ES-I3 (cell line): ENCODE data around the gene EBLN2.
"Not testable (repeated sequence)": the region's sequence is repeated elsewhere in the genome, so short reads cannot be mapped to it uniquely, and the experiment has no call there.

Experiments
- H3K36me3 ChIP-seq: 2 replicates; pipeline ENCODE4 v1.6.1; 2013; ENCODE audit warnings: mild to moderate bottlenecking, low read length, control low read depth, moderate library complexity; ENCODE audit not compliant: insufficient read depth
- H3K4me1 ChIP-seq: 2 replicates; pipeline ENCODE4 v1.6.1; 2013; ENCODE audit warnings: mild to moderate bottlenecking, control low read depth, low read length; ENCODE audit not compliant: insufficient read depth
- H3K9ac ChIP-seq: 2 replicates; pipeline ENCODE4 v1.6.1; 2013; ENCODE audit warnings: low read depth, mild to moderate bottlenecking, low read length, moderate library complexity
- H3K9me3 ChIP-seq: 2 replicates; pipeline ENCODE4 v1.6.1; 2013; ENCODE audit warnings: mild to moderate bottlenecking, low read length, moderate library complexity; ENCODE audit not compliant: control insufficient read depth, insufficient read depth

The EBLN2 gene

GRCh38 chr3:73045391-73045790, 16.1 kb upstream of the EBLN2 start:
- Histone ChIP-seq H3K9ac (no peak overlapping the region), H3K36me3 (no peaks in the 10 kb centered on the region), H3K9me3 (no peaks in the 10 kb centered on the region), H3K4me1 (peaks cover 20% of the 10 kb centered on the region)

- H3K36me3 ChIP-seq, result peaks cover 2% of the 10 kb centered on the region; the same call in 1 of the 2 replicates
Measured at GRCh38 chr3:73046195-73046594, 15.3 kb upstream of the EBLN2 start.

GRCh38 chr3:73049319-73049718, 12.1 kb upstream of the EBLN2 start:
- no peak overlapping the region for H3K9ac ChIP-seq
- peaks cover 3% of the 10 kb centered on the region for H3K36me3 ChIP-seq
- H3K9me3 ChIP-seq, result no peaks in the 10 kb centered on the region
- peaks cover 12% of the 10 kb centered on the region for H3K4me1 ChIP-seq

More at GRCh38 chr3:73046195-73046594, 15.3 kb upstream of the EBLN2 start:
- no peak overlapping the region for H3K9ac ChIP-seq
- H3K9me3 ChIP-seq, result no peaks in the 10 kb centered on the region
- peaks cover 20% of the 10 kb centered on the region for H3K4me1 ChIP-seq

GRCh38 chr3:73052857-73053256, 8.6 kb upstream of the EBLN2 start:
- Histone ChIP-seq H3K4me1 (no peaks in the 10 kb centered on the region), H3K9ac (no peak overlapping the region), H3K36me3 (peaks cover 3% of the 10 kb centered on the region), H3K9me3 (no peaks in the 10 kb centered on the region)

- Histone ChIP-seq H3K4me1 (no peaks in the 10 kb centered on the region), H3K36me3 (peaks cover 3% of the 10 kb centered on the region), H3K9ac (no peak overlapping the region), H3K9me3 (no peaks in the 10 kb centered on the region)
Measured at GRCh38 chr3:73055583-73055982, 5.9 kb upstream of the EBLN2 start.

- Histone ChIP-seq H3K4me1 (no peaks in the 10 kb centered on the region), H3K9me3 (no peaks in the 10 kb centered on the region), H3K36me3 (peaks cover under 1% of the 10 kb centered on the region), H3K9ac (no peak overlapping the region)
Measured at GRCh38 chr3:73056014-73056844, 5.2 kb upstream of the EBLN2 start.

- no peaks in the 10 kb centered on the region for H3K9me3 ChIP-seq
- no peaks in the 10 kb centered on the region for H3K4me1 ChIP-seq
- H3K9ac ChIP-seq, result no peak overlapping the region
- H3K36me3 ChIP-seq, result no peaks in the 10 kb centered on the region; the same call in 1 of the 2 replicates
Measured at GRCh38 chr3:73056845-73057150, 4.7 kb upstream of the EBLN2 start.

- H3K36me3 ChIP-seq, result peaks cover 7% of the 10 kb centered on the region
- no peaks in the 10 kb centered on the region for H3K9me3 ChIP-seq
- no peaks in the 10 kb centered on the region for H3K4me1 ChIP-seq
- no peak overlapping the region for H3K9ac ChIP-seq
Measured at GRCh38 chr3:73060302-73060723, 1.1 kb upstream of the EBLN2 start.

- not testable (repeated sequence) for H3K9me3 ChIP-seq, H3K9ac ChIP-seq, H3K36me3 ChIP-seq
- H3K4me1 ChIP-seq, result peaks cover 11% of the 10 kb centered on the region
Measured at GRCh38 chr3:73066243-73066642, 4.8 kb downstream of the EBLN2 start.

GRCh38 chr3:73068419-73068818, 7.0 kb downstream of the EBLN2 start:
- H3K4me1 ChIP-seq, result peaks cover 16% of the 10 kb centered on the region
- peaks cover 2% of the 10 kb centered on the region; the same call in 1 of the 2 replicates for H3K36me3 ChIP-seq
- no peaks in the 10 kb centered on the region for H3K9me3 ChIP-seq
- no peak overlapping the region for H3K9ac ChIP-seq

- no peak overlapping the region for H3K9ac ChIP-seq
- H3K9me3 ChIP-seq, result no peaks in the 10 kb centered on the region
- peaks cover 16% of the 10 kb centered on the region for H3K4me1 ChIP-seq
- H3K36me3 ChIP-seq, result peaks cover 2% of the 10 kb centered on the region; the same call in 1 of the 2 replicates
Measured at GRCh38 chr3:73069187-73069586, 7.7 kb downstream of the EBLN2 start.

GRCh38 chr3:73069775-73070444, 8.5 kb downstream of the EBLN2 start:
- Histone ChIP-seq H3K9ac (no peak overlapping the region), H3K4me1 (peaks cover 16% of the 10 kb centered on the region), H3K36me3 (peaks cover 2% of the 10 kb centered on the region; the same call in 1 of the 2 replicates)

GRCh38 chr3:73070675-73071575, 9.5 kb downstream of the EBLN2 start:
- no peaks in the 10 kb centered on the region for H3K9me3 ChIP-seq
- no peak overlapping the region for H3K9ac ChIP-seq
- H3K4me1 ChIP-seq, result peaks cover 16% of the 10 kb centered on the region
- H3K36me3 ChIP-seq, result peaks cover 2% of the 10 kb centered on the region; the same call in 1 of the 2 replicates

More at GRCh38 chr3:73069775-73070444, 8.5 kb downstream of the EBLN2 start:
- no peaks in the 10 kb centered on the region for H3K9me3 ChIP-seq

- Histone ChIP-seq H3K9me3 (no peaks in the 10 kb centered on the region), H3K4me1 (peaks cover 16% of the 10 kb centered on the region), H3K9ac (no peak overlapping the region)
Measured at GRCh38 chr3:73071952-73072351, 10.5 kb downstream of the EBLN2 start.

More at GRCh38 chr3:73071952-73072351, 10.5 kb downstream of the EBLN2 start:
- H3K36me3 ChIP-seq, result no peaks in the 10 kb centered on the region
